GM23338 (cell line): ENCODE data around the gene TMEM209.

Experiments
- CREB1 ChIP-seq: fragments of 250-450 bp; sonication (Bioruptor Pico); IDR thresholded peaks from 2 replicates; pipeline ENCODE4 v1.5.0; 2020; ENCODE audit warnings: low read depth, mild to moderate bottlenecking, moderate library complexity
- CTCF ChIP-seq, 2 experiments: fragments of 200-600 bp in 1 of 2; sonication (generic) in 1 of 2; conservative IDR thresholded peaks; 2 replicates each; pipeline versions ENCODE4 v1.5.1 to v1.6.1; 2016 to 2017; ENCODE audit warnings: antibody characterized with exemption in 2 of 2, low read depth in 2 of 2, mild to moderate bottlenecking in 2 of 2, moderate library complexity in 1 of 2
- EZH2 ChIP-seq: fragments of 200-600 bp; sonication (generic); IDR thresholded peaks from one replicate; pipeline ENCODE4 v1.8.0; 2017; ENCODE audit warnings: antibody characterized with exemption, mild to moderate bottlenecking, low read depth; ENCODE audit not compliant: unreplicated experiment
- EZH2phosphoT487 ChIP-seq: fragments of 200-600 bp; sonication (generic); IDR thresholded peaks from one replicate; pipeline ENCODE4 v1.8.1; 2018; ENCODE audit warnings: antibody characterized with exemption; ENCODE audit not compliant: unreplicated experiment
- JUNB ChIP-seq: IDR thresholded peaks from one replicate; pipeline ENCODE4 v1.6.1; 2016; ENCODE audit warnings: antibody characterized with exemption; ENCODE audit not compliant: unreplicated experiment
- POLR2AphosphoS5 ChIP-seq: IDR thresholded peaks from 2 replicates; pipeline ENCODE4 v1.6.1; 2016; ENCODE audit warnings: antibody characterized with exemption, low read depth
- ZNF331 ChIP-seq: fragments of 250-450 bp; sonication (Bioruptor Pico); IDR thresholded peaks from 2 replicates; pipeline ENCODE4 v1.5.0; 2020; ENCODE audit warnings: low read depth, mild to moderate bottlenecking, moderate library complexity
- TF ChIP-seq, protein P1 (sequence below): IDR thresholded peaks from one replicate; pipeline ENCODE4 v1.6.1; 2018; ENCODE audit warnings: antibody characterized with exemption; ENCODE audit not compliant: unreplicated experiment

DNA sequence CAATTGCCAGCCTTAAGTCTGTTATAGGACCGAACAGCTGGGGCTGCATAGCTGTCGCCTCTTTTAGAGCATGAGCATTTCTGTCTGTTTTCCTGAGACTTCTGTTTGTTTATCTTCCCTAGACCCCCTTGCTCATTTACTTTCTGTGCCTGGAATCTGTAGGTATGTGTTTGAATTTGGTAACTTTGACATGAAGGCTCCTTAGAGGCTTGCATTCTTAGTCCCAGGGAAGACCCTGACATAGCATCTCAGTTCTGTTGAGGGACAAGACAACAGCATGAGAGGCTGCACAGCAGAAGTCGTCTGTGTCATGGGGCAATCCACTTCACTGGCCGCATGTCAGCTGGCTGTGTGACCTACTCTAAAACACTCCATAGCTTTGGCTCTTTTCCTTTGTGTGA, 76.2 kb downstream of the TMEM209 start:
- no peak for TF ChIP-seq EZH2
- no peak for TF ChIP-seq CTCF (conservative IDR thresholded peaks at IDR 0.05; ENCODE audit: low read depth in 2 of 2)
- TF ChIP-seq POLR2AphosphoS5 = no peak
- TF ChIP-seq, protein P1, sequence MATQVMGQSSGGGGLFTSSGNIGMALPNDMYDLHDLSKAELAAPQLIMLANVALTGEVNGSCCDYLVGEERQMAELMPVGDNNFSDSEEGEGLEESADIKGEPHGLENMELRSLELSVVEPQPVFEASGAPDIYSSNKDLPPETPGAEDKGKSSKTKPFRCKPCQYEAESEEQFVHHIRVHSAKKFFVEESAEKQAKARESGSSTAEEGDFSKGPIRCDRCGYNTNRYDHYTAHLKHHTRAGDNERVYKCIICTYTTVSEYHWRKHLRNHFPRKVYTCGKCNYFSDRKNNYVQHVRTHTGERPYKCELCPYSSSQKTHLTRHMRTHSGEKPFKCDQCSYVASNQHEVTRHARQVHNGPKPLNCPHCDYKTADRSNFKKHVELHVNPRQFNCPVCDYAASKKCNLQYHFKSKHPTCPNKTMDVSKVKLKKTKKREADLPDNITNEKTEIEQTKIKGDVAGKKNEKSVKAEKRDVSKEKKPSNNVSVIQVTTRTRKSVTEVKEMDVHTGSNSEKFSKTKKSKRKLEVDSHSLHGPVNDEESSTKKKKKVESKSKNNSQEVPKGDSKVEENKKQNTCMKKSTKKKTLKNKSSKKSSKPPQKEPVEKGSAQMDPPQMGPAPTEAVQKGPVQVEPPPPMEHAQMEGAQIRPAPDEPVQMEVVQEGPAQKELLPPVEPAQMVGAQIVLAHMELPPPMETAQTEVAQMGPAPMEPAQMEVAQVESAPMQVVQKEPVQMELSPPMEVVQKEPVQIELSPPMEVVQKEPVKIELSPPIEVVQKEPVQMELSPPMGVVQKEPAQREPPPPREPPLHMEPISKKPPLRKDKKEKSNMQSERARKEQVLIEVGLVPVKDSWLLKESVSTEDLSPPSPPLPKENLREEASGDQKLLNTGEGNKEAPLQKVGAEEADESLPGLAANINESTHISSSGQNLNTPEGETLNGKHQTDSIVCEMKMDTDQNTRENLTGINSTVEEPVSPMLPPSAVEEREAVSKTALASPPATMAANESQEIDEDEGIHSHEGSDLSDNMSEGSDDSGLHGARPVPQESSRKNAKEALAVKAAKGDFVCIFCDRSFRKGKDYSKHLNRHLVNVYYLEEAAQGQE = no peak
- no peak for TF ChIP-seq ZNF331 (CRISPR knock-in tag)
- no peak for TF ChIP-seq EZH2phosphoT487
- no peak for TF ChIP-seq CREB1 (CRISPR knock-in tag)
- no peak for TF ChIP-seq JUNB
